ENCODE measurements around the gene ZC3H4.

Gene ZC3H4

DNA sequence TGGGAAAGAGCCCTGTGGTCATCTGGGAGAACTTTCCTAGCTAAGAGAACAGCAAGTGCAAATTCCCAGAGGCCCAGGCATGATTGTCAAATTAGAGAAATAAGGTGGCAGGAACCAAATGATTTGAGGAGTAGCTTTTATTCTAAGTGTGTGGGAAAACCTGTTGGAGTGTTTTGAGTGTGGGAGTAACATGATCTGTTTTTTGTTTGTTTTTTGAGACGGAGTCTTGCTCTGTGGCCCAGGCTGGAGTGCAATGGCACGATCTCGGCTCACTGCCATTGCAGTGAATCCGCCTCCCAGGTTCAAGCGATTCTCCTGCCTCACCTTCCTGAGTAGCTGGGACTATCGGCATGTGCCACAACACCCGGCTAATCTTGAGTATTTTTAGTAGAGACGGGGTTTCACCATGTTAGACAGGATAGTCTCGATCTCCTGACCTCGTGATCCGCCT, 19.5 kb upstream of the ZC3H4 start:
- no peak for DNase-seq (ENCODE audit: low read depth)

DNA sequence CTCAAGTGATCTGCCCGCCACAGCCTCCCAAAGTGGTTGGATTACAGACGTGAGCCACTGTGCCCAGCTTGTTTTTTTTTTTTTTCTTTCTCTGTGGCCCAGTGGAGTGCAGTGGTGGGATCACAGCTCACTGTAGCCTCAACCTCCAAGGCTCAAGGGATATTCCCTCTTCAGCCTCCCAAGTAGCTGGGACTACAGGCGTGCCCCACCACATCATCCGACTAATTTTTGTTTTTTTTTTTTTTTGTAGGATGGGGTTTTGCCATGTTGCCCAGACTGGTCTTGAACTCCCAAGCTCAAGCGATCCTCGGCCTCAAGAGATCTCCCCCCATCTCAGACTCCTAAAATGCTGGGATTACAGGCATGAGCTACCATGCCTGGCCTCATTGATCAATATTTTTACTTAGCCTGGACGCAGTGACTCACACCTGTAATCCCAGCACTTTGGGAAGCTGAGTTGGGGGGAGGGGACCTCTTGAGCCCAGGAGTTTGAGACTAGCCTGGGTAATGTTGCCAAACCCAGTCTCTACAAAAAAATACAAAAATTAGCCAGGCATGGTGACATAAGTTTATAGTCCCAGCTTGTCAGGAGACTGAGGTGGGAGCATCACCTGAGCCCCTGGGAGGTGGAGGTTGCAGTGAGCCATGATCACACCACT, 18.7 kb upstream of the ZC3H4 start:
- no peak for DNase-seq (ENCODE audit: low read depth)

DNA sequence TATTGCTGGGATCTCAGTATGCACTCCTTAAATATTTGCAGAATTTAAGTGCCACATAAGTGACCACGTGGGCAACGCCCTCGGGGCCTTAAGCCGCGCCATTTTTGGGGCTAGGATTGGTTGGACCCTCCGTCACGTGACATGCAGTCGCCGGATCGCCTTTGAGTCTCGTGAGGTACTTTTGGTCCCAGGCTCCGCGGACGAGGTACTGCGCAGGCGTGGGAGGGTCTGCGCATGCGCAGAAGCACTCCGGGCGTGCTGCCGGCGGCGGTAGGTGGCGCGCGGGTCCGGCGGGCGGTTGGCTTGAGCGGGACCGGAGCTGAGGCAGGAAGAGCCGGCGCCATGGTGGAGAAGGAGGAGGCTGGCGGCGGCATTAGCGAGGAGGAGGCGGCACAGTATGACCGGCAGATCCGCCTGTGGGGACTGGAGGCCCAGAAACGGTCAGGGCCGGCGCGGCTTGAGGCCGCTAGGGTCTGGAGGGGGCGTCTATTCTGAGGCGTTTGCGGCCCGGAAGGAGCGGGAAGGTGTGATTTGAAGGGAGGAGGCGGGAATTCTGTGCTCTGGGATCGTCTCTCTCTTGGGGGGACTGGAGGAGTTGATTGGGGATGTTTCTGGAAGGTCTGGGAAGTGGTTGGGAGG, 17.1 kb upstream of the ZC3H4 start, which contains the start of gene SAE1:
Gene SAE1 (plus strand): TSS at position 247 of the 639 bp plus-strand sequence. CDS start 96 bp downstream, at position 343.
- peak; percentile 98 for DNase-seq (ENCODE audit: low read depth)

DNA sequence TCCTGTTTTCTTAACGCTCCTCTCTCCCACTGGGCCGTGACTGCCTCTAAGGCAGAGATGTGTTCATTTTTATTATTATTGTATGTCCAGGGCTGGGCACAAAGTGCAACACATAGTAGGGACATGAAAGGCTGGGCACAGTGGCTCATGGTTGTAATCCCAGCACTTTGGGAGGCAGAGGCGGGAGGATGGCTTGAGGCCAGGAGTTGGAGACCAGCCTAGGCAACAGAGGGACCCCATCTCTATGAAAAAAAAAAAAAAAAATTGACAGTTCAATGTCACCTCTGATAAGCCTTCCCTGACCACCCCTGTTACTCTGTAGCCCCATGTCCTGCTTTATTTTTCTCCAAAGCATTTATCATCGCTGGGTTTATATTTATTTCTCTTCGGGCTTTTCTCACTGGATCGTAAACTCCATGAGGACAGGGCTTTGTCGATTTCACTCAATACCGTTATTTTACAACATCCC, 16.6 kb upstream of the ZC3H4 start:
- DNase-seq (ENCODE audit: low read depth) = no peak

DNA sequence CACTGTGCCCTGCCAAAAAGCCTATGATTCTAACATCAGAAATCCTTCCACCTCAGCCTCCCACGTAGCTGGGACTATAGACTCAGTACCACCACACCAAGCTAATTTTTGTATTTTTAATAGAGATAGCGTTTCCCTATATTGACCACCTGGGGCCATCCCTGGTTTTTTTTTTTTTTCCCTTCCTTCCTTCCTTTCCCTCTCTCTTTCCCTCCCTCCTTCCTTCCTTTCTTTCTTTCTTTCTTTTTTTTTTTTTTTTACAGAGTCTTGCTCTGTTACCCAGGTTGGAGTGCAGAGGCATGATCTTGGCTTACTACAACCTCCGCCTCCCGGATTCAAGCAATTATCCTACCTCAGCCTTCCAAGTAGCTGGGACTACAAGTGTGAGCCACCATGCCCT, 16.0 kb upstream of the ZC3H4 start:
- no peak for DNase-seq (ENCODE audit: low read depth)

DNA sequence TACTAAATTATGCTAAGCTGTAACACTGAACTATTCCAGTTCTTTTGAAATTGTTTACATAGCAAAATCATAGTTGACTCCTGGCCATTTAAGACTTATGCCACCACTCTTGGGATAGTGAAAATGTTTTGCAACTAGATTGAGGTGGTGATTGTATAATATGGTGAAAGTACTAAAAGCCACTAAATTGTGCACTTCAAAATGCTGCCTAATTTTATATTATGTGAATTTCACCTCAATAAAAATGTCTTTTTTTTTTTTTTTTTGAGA, 12.0 kb upstream of the ZC3H4 start:
- DNase-seq (ENCODE audit: low read depth) = no peak

DNA sequence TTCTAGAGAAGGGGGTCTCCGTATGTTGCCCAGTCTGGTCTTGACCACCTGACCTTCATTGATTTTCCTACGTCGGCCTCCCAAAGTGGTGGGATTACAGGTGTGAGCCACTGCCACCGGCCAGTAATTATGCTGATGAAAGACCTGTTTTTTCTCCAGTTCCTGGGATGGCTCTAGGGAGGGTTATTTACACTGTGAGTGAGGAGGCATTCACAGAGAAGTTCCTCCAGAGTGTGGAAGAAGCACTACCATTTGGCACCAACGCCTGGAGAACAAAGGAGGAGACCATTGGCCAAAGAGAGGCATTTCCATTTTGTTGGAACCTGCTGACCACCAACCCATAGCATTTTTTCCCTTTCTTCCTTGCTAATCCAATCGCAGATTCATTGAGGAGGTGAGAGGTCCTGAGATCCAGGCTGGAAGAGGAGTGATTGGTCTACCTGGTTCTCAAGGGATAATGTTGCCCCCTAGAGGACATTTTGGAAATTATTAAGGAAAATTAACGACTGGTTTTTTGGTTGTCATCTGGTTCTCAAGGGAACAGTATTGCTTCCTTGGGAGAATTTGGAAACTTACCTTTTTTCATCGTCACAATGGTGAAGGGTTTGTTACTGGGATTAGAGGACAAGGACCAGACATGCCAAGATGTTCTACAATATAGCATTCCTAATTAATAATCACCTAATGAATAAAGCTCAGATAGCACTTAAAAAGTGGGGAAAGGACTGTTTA, 11.5 kb upstream of the ZC3H4 start:
- DNase-seq (ENCODE audit: low read depth) = peak; percentile 68

DNA sequence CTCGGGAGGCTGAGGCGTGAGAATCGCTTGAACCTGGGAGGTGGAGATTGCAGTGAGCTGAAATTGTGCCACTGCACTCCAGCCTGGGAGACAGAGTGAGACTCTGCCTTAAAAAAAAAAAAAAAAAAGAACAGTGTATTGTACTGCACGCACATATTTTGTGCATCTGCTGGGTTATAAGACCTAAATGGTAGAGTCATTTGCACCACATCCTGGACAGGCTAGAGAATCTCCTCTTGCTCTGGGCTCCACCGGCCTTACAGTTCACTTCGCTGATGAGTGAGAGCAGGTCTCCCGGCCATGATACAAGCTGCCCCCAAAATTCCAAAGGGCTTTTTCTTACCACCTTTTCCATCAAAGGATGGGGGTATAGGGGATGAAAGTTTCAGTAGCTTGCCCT, 9.8 kb upstream of the ZC3H4 start:
- DNase-seq (ENCODE audit: low read depth) = no peak

DNA sequence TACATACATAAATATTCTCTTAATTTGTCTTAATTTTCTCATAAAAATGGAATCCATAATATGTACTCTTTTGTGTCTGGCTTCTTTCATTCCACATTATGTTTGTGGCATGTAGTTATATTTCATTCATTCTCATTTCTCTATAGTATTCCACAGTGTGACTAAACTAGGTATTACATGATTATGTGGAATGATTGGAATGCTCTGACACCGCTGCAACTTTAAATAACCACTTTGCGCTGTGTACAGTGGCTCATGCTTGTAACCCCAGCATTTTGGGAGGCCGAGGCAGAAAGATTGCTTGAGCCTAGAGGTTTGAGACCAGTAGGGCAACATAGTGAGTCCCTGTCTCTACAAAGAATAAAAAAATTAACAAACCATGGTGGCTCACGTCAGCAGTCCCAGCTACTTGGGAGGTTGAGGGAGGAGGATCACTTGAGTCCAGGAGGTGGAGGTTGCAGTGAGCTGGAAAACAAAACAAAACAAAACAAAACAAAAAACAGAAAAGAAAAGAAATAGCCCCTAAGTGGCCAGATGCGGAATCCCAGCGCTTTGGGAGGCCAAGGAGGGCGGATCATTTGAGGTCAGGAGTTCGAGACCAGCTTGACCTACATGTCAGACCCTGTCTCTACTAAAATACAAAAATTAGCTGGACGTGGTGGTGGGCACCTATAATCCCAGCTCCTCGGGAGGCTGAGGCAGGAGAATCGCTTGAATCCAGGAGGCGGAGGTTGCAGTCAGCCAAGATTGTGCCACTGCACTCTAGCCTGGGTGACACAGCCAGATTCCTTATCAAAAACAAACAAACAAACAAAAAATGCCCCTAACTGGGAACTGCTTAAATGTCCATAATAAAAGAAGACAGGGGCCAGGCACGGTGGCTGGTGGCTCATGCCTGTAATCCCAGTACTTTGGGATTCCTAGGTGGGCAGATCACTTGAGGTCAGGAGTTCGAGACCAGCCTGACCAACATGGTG, 9.1 kb upstream of the ZC3H4 start:
- peak; percentile 81 for DNase-seq (ENCODE audit: low read depth)

DNA sequence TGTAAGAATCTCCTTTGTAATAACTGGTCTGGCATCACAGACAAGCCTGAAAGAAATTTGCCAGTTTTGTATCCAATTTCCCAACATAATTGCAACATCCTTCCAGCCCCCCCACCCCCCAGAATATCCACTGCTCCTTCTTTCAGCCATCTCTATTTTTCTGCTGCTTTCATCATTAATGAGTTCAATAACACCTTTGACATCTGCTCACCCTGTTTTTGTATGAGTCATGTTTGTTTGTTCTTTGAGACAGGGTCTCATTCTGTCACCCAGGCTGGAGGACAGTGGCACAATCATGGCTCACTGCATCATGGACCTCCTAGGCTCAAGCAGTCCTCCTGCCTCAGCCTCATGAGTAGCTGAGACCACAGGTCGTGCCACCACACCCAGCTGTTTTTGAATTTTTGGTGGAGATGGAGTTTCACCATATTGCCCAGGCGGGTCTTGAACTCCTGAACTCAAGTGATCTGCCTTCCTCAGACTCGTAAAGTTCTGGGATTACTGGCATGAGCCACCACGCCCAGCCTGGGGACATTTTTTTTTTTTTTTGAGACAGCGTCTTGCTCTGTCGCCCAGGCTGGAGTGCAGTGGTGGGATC, 7.0 kb upstream of the ZC3H4 start:
- DNase-seq (ENCODE audit: low read depth) = no peak

DNA sequence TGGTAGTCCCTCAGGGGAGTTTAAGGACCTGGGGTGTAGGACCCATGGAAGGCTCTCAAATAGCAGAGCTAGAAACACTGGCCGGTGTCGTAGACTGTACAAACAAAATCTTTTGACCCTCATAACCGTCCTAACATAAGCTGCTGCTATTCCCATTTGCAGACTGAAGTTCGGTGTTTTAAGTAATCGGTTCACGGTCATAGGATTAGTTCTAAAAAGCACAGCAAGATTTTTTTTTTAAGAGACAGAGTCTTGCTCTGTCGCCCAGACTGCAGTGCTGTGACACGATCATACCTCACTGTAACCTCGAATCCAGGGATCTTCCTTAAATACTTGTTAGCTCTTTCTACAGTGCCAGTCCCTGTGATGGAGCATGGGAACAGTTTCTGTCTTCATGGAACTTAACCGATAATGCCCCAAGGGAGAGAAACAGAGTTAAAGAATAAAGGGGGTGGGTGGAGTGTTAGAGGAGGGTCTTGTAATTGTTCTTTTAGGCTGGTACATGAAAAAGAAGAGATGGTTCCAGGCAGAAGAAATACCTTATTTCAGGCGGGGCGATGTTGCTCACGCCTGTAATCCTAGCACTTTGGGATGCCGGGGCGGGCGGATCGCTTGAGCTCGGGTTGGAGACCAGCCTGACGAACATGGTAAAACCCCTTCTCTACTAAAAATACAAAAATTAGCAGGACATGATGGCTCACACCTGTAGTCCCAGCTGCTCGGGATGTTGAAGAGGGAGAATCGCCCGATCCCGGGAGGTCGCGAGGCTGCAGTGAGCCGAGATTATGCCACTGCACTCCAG, 475 bp upstream of the ZC3H4 start:
- DNase-seq (ENCODE audit: low read depth) = no peak

DNA sequence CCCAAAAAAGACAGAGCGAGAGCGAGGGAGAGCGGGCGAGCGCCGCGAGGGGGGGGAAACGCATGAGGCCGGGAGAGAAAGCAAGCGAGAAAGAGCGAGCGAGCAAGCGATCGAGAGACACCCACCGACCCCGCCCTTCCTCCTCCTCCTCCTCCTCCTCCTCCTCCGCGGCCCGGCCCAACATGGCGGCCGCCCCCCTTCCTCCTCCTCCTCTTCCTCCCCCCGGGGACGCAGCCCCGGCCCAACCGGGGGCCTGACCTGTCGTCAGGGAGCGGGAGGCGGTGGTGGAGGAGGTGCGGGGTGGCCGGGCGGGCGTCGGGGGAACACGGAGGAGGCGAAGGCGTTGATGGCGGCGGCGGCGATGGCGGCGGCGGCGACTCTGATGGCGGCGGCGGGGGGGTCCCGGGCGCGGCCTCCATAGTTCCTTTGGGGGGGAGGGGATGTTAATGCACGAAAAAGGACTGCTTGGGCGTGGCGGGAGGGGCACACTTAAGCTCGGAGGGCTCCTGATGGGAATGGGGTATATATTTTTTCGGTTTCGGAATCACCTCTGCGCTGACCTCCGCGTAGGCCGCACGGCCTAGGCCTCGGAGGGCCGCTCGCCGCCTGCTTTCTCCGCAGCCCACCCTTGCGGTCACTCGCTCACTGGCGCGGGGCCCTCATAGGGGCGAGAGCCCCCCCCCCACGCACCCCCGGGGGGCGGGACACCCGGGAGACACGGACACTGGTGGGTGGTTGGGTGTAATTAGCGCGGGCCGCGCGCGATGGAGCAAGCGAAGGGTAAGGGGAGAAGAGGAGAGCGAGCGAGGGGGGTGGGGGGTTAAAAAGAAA, 1.2 kb downstream of the ZC3H4 start:
- DNase-seq (ENCODE audit: low read depth) = peak; percentile 89

DNA sequence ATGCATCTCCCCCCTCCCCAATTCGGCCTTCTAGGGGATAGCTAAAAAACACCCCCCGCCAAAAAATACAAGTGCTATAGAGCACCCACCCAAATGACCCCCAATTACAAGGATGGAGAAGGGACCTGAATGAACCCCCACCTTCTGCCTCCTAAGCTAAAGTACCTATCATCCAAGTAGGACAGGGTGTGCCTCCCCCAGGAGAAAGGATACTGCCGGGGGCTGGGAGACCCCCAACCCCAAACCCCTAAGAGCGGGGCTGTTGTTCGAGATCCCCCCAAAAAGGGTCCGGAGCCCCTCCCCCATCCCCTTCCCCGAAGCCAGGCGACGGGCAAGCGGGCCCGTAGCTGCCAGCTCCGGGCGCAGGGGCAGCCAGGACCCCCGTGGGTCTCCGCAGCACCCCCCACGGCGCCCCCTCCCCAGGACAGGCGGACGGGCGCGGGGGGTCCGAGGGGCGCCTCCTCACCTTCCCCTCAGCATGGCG, 1.9 kb downstream of the ZC3H4 start:
- no peak for DNase-seq (ENCODE audit: low read depth)

DNA sequence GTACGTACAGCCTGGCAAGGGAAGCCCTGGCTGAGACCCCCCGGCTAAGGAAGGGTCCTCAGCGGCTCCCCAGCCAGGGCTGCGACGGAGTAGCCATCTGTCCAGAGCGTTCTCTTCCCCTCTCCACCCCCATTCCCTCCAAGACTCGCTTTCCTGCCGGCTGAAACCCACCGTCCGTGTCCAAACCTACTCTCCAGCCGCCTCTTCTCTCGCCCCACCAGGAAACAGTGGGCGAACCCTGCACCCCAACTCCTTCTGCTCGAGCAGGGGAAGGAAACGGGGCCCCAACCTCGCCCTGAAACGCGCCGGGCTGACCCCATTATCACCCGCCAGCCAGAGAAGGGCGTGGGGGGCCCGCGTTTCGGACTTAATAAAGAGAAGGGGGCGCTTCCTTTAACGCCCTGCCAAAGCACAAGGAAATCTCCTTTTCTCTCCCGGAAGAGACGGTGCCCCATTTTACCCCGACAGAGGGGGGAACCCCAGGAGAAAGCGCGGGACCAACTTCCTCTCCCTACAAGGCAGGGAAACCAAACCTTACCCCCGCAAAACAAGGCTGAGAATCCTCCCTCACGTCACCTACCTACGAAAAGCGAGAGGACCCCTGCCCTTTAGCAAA, 2.5 kb downstream of the ZC3H4 start:
- no peak for DNase-seq (ENCODE audit: low read depth)

DNA sequence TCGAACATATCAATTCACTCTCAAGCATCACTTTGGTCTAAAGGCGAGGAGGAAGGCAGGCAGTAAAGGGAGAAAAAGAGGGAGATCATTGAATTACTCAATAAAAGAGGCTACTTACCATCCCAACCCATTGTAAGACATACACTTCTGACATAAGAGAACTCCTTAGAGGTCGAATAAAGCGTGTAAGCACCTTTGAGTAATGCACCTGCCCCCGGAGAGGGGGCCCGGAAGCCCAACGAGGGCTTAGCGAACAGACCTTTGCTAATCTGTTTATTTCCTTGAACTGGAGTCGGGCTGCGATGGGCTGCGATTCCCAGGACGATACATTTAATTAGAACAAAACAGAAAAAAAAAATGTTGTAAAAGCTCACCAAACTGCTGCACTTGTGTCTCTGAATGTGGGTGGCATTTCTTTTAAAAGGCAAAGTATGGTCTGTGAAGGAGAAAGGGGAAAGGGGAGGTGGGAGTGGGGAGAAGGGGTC, 3.0 kb downstream of the ZC3H4 start:
- no peak for DNase-seq (ENCODE audit: low read depth)

DNA sequence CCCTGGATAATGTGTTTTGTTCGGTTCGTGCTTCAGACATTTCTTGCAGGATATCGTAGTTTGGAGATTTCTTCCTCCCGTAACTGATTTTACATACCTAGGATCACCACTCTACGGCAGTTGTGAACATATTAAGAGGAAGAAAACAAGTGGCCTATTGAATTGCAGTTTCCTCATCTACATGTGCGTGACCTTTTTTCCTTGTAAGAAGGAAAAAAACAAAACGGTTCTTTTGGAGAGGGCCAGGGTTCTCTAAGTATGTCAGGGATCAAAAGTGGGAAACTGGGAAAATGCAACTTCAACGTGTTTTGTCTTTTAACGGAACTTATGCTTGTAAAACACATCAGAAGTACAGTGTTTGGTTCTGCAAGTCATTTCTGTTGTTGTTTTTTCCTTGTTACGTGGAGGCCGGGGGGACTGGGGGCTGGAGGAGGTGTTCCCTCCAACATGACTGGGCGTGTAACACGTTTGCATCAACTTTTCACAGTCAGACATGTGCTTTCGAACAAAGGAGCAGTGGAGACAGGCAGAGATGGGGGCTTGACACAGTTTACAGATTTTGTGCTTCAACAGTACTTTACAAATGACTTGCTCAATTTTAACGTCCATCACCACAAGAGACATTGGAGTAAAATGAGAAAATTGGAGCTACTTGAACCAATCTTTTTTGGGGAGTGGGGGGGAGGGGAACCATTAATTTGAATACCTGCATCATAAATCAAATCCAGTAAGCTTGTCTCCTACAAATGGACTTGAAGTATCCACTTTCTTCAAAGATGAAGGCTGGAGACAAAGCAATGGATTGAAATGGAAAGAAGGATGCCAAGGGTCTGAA, 3.8 kb downstream of the ZC3H4 start:
- peak; percentile 64 for DNase-seq (ENCODE audit: low read depth)

DNA sequence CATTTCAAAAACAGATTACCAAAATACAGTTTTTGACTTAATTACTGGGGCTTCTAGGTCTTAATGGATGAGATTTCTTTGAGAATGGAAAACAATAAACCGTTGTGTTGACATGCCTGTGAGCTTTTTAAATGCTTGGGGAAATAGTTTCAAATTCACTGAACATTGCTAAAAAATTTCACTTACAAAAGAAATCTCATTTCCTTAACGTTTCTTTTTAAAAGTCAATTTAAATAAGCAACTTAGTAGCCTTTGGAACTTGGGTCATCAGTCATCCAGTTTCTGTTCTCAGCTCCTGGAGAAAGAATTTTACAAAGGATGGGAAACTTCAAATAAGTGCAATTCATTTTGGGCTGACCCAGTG, 4.4 kb downstream of the ZC3H4 start:
- no peak for DNase-seq (ENCODE audit: low read depth)

Measured in iris pigment epithelial cell (primary cell).